Breast epithelium (tissue), 3 donors: ENCODE results near the gene PLP2.
"Not testable (repeated sequence)": the region's sequence is repeated elsewhere in the genome, so short reads cannot be mapped to it uniquely, and the experiment has no call there.

Experiments
- POLR2A ChIP-seq: fragments of 450-650 bp; IDR thresholded peaks from one replicate; pipeline ENCODE4 v1.6.1; 2016; ENCODE audit warnings: antibody characterized with exemption, mild to moderate bottlenecking, moderate library complexity
- POLR2AphosphoS5 ChIP-seq, 3 donors: sonication (generic); formaldehyde crosslinking; IDR thresholded peaks; one replicate each; pipeline ENCODE4 v1.6.1; 2017; ENCODE audit warnings: antibody characterized with exemption in 3 of 3

- not testable (repeated sequence) for TF ChIP-seq POLR2A; POLR2AphosphoS5 (IDR thresholded peaks at IDR 0.05)
These were observed 39.4 kb upstream of the PLP2 start for GRCh38 chrX:49132275-49132674.
